GM23338 (cell line): ENCODE results near the gene GPR137C. TPM values are rescaled to one million over a fixed set of nuclear protein-coding genes. Genes with fewer than 3 reads are reported as not detected.

Source experiments
- ATAC-seq: fragments of 200-7000 bp; cut with Tn5 transposase; 3 replicates; pipeline ENCODE4 v1.9.1; 2020
- DNase-seq: peaks from one replicate; pipeline ENCODE4 v3.0.0-alpha.2; 2015; ENCODE audit warnings: low spot score
- H2AFZ ChIP-seq: fragments of 200-600 bp; sonication (generic); 2 replicates; pipeline ENCODE4 v1.8.0; 2016; ENCODE audit warnings: antibody characterized with exemption, mild to moderate bottlenecking, moderate library complexity
- H3F3A ChIP-seq: fragments of 200-600 bp; sonication (generic); replicated peaks from 2 replicates; pipeline ENCODE4 v1.8.0; 2017; ENCODE audit warnings: antibody characterized with exemption, mixed run types, low read depth
- H3K27ac ChIP-seq: fragments of 200-600 bp; sonication (generic); 2 replicates; pipeline ENCODE4 v1.6.1; 2016; ENCODE audit warnings: low read depth
- H3K27me3 ChIP-seq: fragments of 200-600 bp; sonication (generic); 2 replicates; pipeline ENCODE4 v1.8.0; 2016; ENCODE audit warnings: mild to moderate bottlenecking, mixed run types, moderate library complexity; ENCODE audit not compliant: insufficient read depth
- H3K36me3 ChIP-seq: fragments of 200-600 bp; sonication (generic); 2 replicates; pipeline ENCODE4 v1.8.0; 2016; ENCODE audit warnings: mild to moderate bottlenecking; ENCODE audit not compliant: insufficient read depth
- H3K4me1 ChIP-seq: fragments of 200-600 bp; sonication (generic); 2 replicates; pipeline ENCODE4 v1.8.0; 2016; ENCODE audit warnings: mild to moderate bottlenecking, moderate library complexity; ENCODE audit not compliant: insufficient read depth
- H3K4me2 ChIP-seq: fragments of 200-600 bp; sonication (generic); 2 replicates; pipeline ENCODE4 v1.7.1; 2017; ENCODE audit warnings: mixed run types
- H3K4me3 ChIP-seq: fragments of 200-600 bp; sonication (generic); 2 replicates; pipeline ENCODE4 v1.6.1; 2016; ENCODE audit warnings: mixed run types
- H3K79me2 ChIP-seq: fragments of 200-600 bp; sonication (generic); replicated peaks from 2 replicates; pipeline ENCODE4 v1.8.0; 2017; ENCODE audit warnings: mild to moderate bottlenecking; ENCODE audit not compliant: insufficient read depth
- H3K9me2 ChIP-seq: fragments of 200-600 bp; sonication (generic); 2 replicates; pipeline ENCODE4 v1.8.0; 2017; ENCODE audit not compliant: insufficient read depth
- H4K20me1 ChIP-seq: fragments of 200-600 bp; sonication (generic); replicated peaks from 2 replicates; pipeline ENCODE4 v1.8.0; 2017; ENCODE audit warnings: mild to moderate bottlenecking; ENCODE audit not compliant: insufficient read depth
- H3K27ac Mint-ChIP-seq: 2 replicates; pipeline ENCODE4 v1.8.0; 2020; ENCODE audit warnings: inconsistent platforms, mild to moderate bottlenecking, moderate library complexity, mixed read lengths
- H3K27me3 Mint-ChIP-seq: 3 replicates; pipeline ENCODE4 v1.8.0; 2022; ENCODE audit warnings: low read depth, mild to moderate bottlenecking, moderate library complexity, mixed read lengths, inconsistent platforms; ENCODE audit not compliant: insufficient read depth, poor library complexity
- H3K36me3 Mint-ChIP-seq: 3 replicates; pipeline ENCODE4 v1.8.0; 2021; ENCODE audit warnings: low read depth, mild to moderate bottlenecking, inconsistent platforms, moderate library complexity, mixed read lengths
- H3K4me1 Mint-ChIP-seq: 3 replicates; pipeline ENCODE4 v1.8.0; 2020; ENCODE audit warnings: mild to moderate bottlenecking, inconsistent platforms, mixed read lengths
- H3K4me3 Mint-ChIP-seq: 3 replicates; pipeline ENCODE4 v1.8.0; 2021; ENCODE audit warnings: moderate library complexity, mild to moderate bottlenecking, inconsistent platforms, mixed read lengths
- H3K9me3 Mint-ChIP-seq: 3 replicates; pipeline ENCODE4 v1.8.0; 2020; ENCODE audit warnings: moderate library complexity, mild to moderate bottlenecking, inconsistent platforms, mixed read lengths
- CREB1 ChIP-seq: fragments of 250-450 bp; sonication (Bioruptor Pico); IDR thresholded peaks from 2 replicates; pipeline ENCODE4 v1.5.0; 2020; ENCODE audit warnings: low read depth, mild to moderate bottlenecking, moderate library complexity
- ETS1 ChIP-seq: IDR thresholded peaks from 2 replicates; pipeline ENCODE4 v1.6.1; 2016; ENCODE audit warnings: antibody characterized with exemption
- EZH2 ChIP-seq: fragments of 200-600 bp; sonication (generic); IDR thresholded peaks from one replicate; pipeline ENCODE4 v1.8.0; 2017; ENCODE audit warnings: antibody characterized with exemption, mild to moderate bottlenecking, low read depth; ENCODE audit not compliant: unreplicated experiment
- EZH2phosphoT487 ChIP-seq: fragments of 200-600 bp; sonication (generic); IDR thresholded peaks from one replicate; pipeline ENCODE4 v1.8.1; 2018; ENCODE audit warnings: antibody characterized with exemption; ENCODE audit not compliant: unreplicated experiment
- JUNB ChIP-seq: IDR thresholded peaks from one replicate; pipeline ENCODE4 v1.6.1; 2016; ENCODE audit warnings: antibody characterized with exemption; ENCODE audit not compliant: unreplicated experiment
- NANOG ChIP-seq: IDR thresholded peaks from 2 replicates; pipeline ENCODE4 v1.6.1; 2016; ENCODE audit warnings: antibody characterized with exemption, borderline replicate concordance
- POLR2AphosphoS5 ChIP-seq: IDR thresholded peaks from 2 replicates; pipeline ENCODE4 v1.6.1; 2016; ENCODE audit warnings: antibody characterized with exemption, low read depth
- REST ChIP-seq: IDR thresholded peaks from one replicate; pipeline ENCODE4 v1.6.1; 2018; ENCODE audit warnings: antibody characterized with exemption; ENCODE audit not compliant: unreplicated experiment
- STAT1 ChIP-seq: IDR thresholded peaks from one replicate; pipeline ENCODE4 v1.6.1; 2016; ENCODE audit warnings: antibody characterized with exemption; ENCODE audit not compliant: unreplicated experiment
- ZNF114 ChIP-seq: fragments of 250-450 bp; sonication (Bioruptor Pico); IDR thresholded peaks from 2 replicates; pipeline ENCODE4 v1.5.0; 2020; ENCODE audit warnings: mild to moderate bottlenecking, moderate library complexity
- ZNF331 ChIP-seq: fragments of 250-450 bp; sonication (Bioruptor Pico); IDR thresholded peaks from 2 replicates; pipeline ENCODE4 v1.5.0; 2020; ENCODE audit warnings: low read depth, mild to moderate bottlenecking, moderate library complexity
- polyA plus RNA-seq: library from polyadenylated mRNA; unstranded; fragments of >200 nt; fragmentation: Nextera tagmentation; extraction: Ambion mirVana; gene quantifications from 2 replicates; pipeline ENCODE4 v1.2.1, GENCODE V29; 2016
- total RNA-seq: library from RNA; depleted of rRNA; stranded (reverse); fragments of >200 nt; shearing (Covaris generic); gene quantifications from 2 replicates; pipeline ENCODE4 v1.2.3, GENCODE V29; 2014
- TF ChIP-seq, protein P1 (sequence below), 2 experiments: fragments of 200-600 bp in 1 of 2; sonication (generic) in 1 of 2; conservative IDR thresholded peaks; 2 replicates each; pipeline versions ENCODE4 v1.5.1 to v1.6.1; 2016 to 2017; ENCODE audit warnings: antibody characterized with exemption in 2 of 2, low read depth in 2 of 2, mild to moderate bottlenecking in 2 of 2, moderate library complexity in 1 of 2
- TF ChIP-seq, protein P2 (sequence below): fragments of 250-450 bp; sonication (Bioruptor Pico); IDR thresholded peaks from 2 replicates; pipeline ENCODE4 v1.5.0; 2020; ENCODE audit warnings: mild to moderate bottlenecking, moderate library complexity

Gene GPR137C
- total and polyA plus RNA-seq, 2 experiments from 2014 or later: 2.2 to 5.2 TPM

DNA sequence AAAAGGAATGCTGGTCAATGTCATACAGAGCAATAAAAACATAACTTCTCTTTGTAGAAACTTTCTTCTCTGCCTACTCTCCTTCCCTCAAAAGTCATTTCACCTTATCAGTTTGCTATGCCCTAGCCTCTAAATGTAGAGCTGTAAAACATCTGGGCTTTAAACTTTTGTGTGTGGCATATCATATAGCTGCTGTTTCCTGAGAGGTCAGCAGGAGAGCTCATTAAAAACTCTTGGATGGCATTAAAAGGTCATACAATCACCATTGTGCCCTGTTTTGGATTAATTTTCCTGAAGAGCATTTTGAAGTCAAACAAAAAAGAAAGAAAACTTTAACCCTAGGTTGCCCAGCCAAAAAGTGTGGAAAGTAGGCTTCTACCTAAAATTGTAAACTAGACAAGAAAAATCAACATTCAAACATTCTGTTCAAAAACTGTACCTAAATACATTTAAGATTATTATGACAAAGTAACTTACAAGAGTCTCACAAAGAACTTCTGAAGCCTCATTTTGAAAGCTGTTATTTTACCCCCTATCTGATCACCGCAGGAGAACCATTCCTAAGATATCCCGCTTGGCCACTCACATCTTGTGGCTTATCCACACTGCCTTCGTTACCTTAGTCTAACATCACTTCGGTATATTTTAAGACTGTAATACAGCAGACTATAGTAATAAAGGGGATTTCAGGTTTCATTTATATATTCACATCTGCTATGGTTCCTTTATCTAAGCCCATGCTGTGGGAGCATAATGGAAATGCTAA lies 38.4 kb upstream of the GPR137C start:
- Histone ChIP-seq H3K4me2 (no peak overlapping the region), H3K36me3 (no peaks in the 10 kb centered on the region), H3K4me3 (no peak overlapping the region), H3K27me3 (no peaks in the 10 kb centered on the region), H3K4me1 (peaks cover 10% of the 10 kb centered on the region; the same call in 1 of the 2 replicates), H3F3A (no peaks in the 10 kb centered on the region), H3K27ac (no peak overlapping the region), H3K79me2 (no peaks in the 10 kb centered on the region), H4K20me1 (no peaks in the 10 kb centered on the region), H2AFZ (no peak overlapping the region), H3K9me2 (no peaks in the 10 kb centered on the region)
- no peak for DNase-seq
- no peak for TF ChIP-seq REST
- TF ChIP-seq JUNB: no peak
- no peak for TF ChIP-seq POLR2AphosphoS5
- no peak for TF ChIP-seq ETS1
- TF ChIP-seq ZNF114 (CRISPR knock-in tag): no peak
- TF ChIP-seq, protein P1, sequence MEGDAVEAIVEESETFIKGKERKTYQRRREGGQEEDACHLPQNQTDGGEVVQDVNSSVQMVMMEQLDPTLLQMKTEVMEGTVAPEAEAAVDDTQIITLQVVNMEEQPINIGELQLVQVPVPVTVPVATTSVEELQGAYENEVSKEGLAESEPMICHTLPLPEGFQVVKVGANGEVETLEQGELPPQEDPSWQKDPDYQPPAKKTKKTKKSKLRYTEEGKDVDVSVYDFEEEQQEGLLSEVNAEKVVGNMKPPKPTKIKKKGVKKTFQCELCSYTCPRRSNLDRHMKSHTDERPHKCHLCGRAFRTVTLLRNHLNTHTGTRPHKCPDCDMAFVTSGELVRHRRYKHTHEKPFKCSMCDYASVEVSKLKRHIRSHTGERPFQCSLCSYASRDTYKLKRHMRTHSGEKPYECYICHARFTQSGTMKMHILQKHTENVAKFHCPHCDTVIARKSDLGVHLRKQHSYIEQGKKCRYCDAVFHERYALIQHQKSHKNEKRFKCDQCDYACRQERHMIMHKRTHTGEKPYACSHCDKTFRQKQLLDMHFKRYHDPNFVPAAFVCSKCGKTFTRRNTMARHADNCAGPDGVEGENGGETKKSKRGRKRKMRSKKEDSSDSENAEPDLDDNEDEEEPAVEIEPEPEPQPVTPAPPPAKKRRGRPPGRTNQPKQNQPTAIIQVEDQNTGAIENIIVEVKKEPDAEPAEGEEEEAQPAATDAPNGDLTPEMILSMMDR (conservative IDR thresholded peaks at IDR 0.05; ENCODE audit: low read depth in 2 of 2): no peak
- no peak for TF ChIP-seq EZH2
- TF ChIP-seq STAT1: no peak
- TF ChIP-seq CREB1: no peak
- no peak for TF ChIP-seq EZH2phosphoT487
- no peak for TF ChIP-seq ZNF331 (CRISPR knock-in tag)
- TF ChIP-seq, protein P2, sequence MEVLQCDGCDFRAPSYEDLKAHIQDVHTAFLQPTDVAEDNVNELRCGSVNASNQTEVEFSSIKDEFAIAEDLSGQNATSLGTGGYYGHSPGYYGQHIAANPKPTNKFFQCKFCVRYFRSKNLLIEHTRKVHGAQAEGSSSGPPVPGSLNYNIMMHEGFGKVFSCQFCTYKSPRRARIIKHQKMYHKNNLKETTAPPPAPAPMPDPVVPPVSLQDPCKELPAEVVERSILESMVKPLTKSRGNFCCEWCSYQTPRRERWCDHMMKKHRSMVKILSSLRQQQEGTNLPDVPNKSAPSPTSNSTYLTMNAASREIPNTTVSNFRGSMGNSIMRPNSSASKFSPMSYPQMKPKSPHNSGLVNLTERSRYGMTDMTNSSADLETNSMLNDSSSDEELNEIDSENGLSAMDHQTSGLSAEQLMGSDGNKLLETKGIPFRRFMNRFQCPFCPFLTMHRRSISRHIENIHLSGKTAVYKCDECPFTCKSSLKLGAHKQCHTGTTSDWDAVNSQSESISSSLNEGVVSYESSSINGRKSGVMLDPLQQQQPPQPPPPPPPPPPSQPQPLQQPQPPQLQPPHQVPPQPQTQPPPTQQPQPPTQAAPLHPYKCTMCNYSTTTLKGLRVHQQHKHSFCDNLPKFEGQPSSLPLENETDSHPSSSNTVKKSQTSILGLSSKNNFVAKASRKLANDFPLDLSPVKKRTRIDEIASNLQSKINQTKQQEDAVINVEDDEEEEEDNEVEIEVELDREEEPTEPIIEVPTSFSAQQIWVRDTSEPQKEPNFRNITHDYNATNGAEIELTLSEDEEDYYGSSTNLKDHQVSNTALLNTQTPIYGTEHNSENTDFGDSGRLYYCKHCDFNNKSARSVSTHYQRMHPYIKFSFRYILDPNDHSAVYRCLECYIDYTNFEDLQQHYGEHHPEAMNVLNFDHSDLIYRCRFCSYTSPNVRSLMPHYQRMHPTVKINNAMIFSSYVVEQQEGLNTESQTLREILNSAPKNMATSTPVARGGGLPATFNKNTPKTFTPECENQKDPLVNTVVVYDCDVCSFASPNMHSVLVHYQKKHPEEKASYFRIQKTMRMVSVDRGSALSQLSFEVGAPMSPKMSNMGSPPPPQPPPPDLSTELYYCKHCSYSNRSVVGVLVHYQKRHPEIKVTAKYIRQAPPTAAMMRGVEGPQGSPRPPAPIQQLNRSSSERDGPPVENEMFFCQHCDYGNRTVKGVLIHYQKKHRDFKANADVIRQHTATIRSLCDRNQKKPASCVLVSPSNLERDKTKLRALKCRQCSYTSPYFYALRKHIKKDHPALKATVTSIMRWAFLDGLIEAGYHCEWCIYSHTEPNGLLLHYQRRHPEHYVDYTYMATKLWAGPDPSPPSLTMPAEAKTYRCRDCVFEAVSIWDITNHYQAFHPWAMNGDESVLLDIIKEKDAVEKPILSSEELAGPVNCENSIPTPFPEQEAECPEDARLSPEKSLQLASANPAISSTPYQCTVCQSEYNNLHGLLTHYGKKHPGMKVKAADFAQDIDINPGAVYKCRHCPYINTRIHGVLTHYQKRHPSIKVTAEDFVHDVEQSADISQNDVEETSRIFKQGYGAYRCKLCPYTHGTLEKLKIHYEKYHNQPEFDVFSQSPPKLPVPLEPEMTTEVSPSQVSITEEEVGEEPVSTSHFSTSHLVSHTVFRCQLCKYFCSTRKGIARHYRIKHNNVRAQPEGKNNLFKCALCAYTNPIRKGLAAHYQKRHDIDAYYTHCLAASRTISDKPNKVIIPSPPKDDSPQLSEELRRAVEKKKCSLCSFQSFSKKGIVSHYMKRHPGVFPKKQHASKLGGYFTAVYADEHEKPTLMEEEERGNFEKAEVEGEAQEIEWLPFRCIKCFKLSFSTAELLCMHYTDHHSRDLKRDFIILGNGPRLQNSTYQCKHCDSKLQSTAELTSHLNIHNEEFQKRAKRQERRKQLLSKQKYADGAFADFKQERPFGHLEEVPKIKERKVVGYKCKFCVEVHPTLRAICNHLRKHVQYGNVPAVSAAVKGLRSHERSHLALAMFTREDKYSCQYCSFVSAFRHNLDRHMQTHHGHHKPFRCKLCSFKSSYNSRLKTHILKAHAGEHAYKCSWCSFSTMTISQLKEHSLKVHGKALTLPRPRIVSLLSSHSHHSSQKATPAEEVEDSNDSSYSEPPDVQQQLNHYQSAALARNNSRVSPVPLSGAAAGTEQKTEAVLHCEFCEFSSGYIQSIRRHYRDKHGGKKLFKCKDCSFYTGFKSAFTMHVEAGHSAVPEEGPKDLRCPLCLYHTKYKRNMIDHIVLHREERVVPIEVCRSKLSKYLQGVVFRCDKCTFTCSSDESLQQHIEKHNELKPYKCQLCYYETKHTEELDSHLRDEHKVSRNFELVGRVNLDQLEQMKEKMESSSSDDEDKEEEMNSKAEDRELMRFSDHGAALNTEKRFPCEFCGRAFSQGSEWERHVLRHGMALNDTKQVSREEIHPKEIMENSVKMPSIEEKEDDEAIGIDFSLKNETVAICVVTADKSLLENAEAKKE (CRISPR knock-in tag): no peak
- TF ChIP-seq NANOG: no peak
- H3K9me3 Mint-ChIP-seq: no peaks in the 10 kb centered on the region
- H3K36me3 Mint-ChIP-seq: peaks cover under 1% of the 10 kb centered on the region; the same call in 2 of the 3 replicates
- ATAC-seq: no peak
- no peaks in the 10 kb centered on the region for H3K27me3 Mint-ChIP-seq
- H3K4me3 Mint-ChIP-seq: no peak overlapping the region
- no peak overlapping the region for H3K27ac Mint-ChIP-seq
- peaks cover 19% of the 10 kb centered on the region for H3K4me1 Mint-ChIP-seq
